Measurements from ENCODE around the gene SLC6A18.
"Not testable (repeated sequence)": the region's sequence is repeated elsewhere in the genome, so short reads cannot be mapped to it uniquely, and the experiment has no call there.

SLC6A18 gene

DNA sequence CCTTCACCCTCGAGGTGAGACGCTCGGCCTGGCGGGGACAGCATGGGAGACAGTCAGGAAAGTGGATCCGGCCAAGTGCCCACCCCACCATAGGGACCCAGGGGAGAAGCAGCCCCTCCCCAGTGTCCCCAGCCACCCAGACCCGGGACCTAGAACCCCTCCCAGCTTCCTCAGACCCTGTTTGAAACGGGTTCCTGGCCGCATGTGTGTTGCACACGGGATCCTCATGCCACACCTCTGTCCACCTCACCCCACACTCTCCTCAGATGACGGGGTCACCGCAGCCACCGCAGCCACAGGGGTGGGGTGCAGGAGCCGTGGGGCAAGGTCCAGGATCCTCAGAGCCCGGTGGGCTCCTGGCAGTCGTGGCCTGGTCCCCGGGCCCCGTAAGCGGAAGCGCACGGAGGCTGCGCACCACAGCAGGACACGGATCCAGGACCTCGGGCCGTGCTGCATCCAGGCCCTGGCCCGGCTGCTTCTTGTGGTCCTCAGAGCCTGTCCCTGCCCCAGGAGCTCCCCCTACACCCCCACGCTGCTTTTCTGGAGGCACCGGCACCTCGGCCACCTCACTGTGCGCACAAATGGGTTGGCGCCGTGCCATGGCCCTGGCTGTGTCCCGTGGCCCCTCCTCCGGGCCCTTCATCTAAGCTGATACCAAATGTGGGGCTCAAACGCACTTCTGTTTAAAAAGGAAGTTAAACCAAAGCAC lies 54.4 kb downstream of the SLC6A18 start:
- DNase-seq, result no peak

DNA sequence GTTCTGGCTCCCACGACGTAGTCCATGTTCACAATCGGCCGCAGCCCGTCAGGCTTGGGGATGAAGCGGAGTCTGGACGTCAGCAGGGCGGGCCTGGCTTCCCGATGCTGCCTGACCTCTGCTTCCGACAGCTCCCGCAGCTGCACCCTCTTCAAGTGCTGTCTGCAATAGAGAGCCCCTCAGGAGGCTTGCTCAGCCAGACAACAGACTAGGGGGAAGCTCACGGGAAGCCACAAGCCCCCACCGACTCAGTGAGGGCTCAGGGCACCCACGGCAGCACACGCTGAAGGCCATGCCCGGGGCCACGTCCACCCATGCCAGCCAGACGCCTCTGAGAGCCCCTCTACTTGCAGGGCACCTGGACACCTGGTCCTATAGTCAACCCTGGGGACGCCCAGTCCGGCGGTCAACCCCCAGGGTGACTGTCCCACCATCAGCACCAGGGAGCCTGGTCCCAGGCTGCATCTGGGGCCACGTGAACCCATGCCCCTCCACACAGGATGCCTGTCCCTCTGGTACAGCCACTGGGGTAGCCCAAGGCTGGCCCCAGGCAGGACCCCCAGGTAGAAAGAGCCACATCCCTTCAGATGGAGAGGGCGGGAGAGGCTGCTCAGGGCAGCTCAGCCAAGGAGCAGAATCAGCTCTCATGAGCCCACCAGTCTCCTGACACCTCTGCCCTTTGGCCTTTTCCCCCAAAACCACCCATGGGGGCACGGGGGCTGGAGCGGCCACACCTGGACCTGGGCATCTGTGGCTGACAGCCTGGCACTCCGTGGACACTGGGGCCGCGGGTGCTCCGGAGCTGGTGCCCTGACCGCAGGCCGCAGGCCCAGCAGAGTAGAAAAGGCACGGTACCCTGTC lies 55.2 kb downstream of the SLC6A18 start:
- no peak for DNase-seq

GRCh38 chr5:1281038-1281882 lies 56.1 kb downstream of the SLC6A18 start:
- no peak for DNase-seq

DNA sequence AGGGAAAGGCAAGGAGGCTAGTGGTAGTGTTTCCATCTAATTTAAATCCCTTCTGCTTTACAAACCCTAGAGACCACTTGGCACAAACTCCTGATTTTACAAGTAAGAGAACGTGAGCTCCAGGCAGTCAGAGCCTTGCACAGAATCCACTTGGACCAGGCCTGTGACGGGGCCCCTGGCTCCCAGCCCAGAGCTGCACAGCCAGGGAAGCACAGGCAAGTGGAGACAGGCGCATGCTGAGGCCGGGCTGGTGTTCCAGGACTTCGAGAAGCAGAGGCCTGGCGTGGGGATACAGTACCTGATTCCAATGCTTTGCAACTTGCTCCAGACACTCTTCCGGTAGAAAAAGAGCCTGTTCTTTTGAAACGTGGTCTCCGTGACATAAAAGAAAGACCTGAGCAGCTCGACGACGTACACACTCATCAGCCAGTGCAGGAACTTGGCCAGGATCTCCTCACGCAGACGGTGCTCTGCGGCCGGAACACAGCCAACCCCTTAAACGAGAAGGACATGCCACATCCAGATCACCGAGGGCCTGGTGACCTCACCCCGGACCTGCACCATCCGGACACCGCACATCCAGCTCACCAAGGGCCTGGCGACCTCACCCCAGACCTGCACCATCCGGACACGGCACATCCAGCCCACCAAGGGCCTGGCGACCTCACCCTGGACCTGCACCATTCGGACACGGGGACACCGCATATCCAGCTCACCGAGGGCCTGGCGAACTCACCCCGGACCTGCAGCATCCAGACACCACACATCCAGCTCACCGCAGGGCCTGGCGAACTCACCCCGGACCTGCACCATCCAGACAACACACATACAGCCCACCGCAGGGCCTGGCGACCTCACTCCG lies 57.2 kb downstream of the SLC6A18 start:
- no peak for DNase-seq

DNA sequence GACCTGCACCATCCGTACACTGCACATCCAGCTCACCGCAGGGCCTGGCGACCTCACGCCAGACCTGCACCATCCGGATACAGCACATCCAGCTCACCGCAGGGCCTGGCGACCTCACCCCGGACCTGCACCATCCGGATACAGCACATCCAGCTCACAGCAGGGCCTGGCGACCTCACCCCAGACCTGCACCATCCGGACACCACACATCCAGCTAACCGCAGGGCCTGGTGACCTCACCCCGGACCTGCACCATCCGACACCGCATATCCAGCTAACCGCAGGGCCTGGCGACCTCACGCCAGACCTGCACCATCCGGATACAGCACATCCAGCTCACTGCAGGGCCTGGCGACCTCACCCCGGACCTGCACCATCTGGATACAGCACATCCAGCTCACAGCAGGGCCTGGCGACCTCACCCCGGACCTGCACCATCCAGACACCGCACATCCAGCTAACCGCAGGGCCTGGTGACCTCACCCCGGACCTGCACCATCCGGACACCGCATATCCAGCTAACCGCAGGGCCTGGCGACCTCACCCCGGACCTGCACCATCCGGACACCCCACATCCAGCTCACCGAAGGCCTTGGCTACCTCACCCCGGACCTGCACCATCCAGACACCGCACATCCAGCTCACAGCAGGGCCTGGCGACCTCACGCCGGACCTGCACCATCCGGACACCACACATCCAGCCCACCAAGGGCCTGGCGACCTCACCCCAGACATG lies 58.0 kb downstream of the SLC6A18 start:
- DNase-seq, result not testable (repeated sequence)

DNA sequence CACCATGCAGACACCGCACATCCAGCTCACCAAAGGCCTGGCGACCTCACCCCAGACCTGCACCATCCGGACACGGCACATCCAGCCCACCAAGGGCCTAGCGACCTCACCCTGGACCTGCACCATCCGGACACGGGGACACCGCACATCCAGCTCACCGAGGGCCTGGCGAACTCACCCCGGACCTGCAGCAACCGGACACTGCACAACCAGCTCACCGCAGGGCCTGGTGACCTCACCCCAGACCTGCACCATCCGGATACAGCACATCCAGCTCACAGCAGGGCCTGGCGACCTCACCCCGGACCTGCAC lies 58.5 kb downstream of the SLC6A18 start:
- DNase-seq, result not testable (repeated sequence)

- DNase-seq, result not testable (repeated sequence)
Measured at GRCh38 chr5:1284336-1284970, 59.3 kb downstream of the SLC6A18 start.

GRCh38 chr5:1285141-1285540 lies 60.0 kb downstream of the SLC6A18 start:
- DNase-seq, result no peak

- DNase-seq, result no peak
Measured at GRCh38 chr5:1285883-1286291, 60.7 kb downstream of the SLC6A18 start.

DNA sequence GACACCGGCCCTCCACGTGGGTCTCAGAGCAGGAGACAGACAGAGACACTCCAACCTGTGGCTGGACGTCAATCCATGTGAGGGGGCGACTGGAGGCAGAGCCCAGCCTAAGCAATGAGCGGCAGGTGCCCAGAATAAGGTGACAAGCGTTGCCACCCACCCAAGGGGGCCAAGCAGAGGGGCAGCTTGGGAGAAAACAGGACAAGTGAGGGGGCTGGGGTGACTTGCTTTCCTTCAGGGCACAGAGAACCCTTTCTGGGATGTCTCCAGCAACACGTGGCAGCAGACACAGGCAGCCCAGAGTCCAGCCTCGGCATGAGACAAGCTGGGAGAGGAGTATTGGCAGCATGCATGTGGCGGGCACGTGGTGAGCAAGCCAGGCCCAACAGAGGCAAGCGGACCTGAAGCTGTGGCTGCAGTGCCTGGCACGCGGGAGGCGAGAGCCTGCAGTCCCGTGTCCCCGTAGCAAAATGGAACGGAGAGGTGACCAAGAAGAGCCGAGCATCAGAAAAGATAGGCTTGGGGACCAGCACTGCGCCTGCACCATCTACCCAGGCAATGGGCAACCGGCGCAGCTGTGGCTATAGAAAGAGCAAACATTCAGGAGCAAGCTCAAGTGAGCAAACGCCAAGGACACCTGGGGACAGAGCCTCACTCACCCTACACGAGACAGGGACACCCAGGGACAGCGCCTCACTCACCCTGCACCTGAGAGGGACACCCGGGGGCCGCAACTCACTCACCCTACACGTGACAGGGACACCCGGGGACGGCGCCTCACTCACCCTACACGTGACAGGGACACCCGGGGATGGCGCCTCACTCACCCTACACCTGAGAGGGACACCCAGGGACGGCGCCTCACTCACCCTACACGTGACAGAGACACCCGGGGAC lies 63.5 kb downstream of the SLC6A18 start:
- DNase-seq, result no peak

DNA sequence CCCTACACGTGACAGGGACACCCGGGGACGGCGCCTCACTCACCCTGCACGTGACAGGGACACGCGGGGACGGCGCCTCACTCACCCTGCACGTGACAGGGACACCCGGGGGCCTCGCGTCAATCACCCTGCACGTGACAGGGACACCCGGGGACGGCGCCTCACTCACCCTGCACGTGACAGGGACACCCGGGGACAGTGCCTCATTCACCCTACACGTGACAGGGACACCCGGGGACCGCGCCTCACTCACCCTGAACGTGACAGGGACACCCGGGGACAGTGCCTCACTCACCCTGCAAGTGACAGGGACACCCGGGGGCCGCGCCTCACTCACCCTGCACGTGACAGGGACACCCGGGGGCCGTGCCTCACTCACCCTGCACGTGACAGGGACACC lies 64.4 kb downstream of the SLC6A18 start:
- not testable (repeated sequence) for DNase-seq

DNA sequence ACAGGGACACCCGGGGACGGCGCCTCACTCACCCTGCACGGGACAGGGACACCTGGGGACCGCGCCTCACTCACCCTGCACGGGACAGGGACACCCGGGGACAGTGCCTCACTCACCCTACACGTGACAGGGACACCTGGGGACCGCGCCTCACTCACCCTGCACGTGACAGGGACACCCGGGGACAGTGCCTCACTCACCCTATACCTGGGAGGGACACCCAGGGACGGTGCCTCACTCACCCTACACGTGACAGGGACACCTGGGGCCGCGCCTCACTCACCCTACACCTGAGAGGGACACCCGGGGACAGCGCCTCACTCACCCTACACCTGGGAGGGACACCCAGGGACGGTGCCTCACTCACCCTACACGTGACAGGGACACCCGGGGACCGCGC lies 65.8 kb downstream of the SLC6A18 start:
- not testable (repeated sequence) for DNase-seq

DNA sequence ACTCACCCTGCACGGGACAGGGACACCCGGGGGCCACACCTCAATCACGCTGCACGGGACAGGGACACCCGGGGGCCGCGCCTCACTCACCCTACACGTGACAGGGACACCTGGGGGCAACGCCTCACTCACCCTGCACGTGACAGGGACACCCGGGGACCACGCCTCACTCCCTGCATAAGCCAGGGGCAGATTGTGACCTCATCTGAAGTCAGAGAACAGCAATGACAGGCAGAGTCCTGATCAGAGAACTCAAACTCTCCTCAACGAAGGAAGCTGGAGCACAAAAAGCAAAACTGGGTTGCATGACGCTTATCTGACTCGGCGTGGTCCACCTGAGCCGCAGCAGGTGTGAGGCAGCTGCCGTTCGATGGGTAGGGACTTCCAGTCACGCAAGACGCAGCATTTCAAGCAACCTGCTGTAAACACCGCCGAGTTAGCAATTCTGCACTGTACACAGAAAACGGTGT lies 66.5 kb downstream of the SLC6A18 start:
- no peak for DNase-seq

DNA sequence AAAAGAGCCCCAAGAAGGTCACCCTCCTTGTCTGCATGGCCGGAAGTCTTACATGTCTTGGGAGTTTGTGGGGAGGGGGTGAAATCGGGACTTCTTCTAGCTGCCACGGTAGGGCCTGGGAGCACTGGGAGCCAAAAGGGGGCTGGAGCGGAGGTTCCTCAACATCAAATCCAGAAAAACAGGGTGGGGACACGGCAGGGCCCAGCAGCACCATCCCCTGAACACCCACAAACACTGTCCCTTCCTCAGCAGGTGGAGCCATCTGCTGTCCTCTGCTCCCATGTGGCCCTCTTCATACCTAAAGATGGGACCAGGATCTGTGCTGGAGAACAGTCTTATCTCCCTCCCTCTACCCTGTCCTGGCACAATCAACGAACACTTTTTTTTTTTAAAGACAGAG lies 67.0 kb downstream of the SLC6A18 start:
- no peak for DNase-seq

GRCh38 chr5:1292846-1293415 lies 67.8 kb downstream of the SLC6A18 start:
- no peak for DNase-seq

- no peak for DNase-seq
Measured at GRCh38 chr5:1293416-1294205, 68.4 kb downstream of the SLC6A18 start.

- DNase-seq, result no peak
Measured at GRCh38 chr5:1294206-1294834, 69.1 kb downstream of the SLC6A18 start.

Data from CD4-positive, alpha-beta T cell treated with Interleukin-1 beta for 1 hour (primary cell).